Subcutaneous adipose tissue (tissue), 4 donors: ENCODE results near the gene RNF40. TPM values are rescaled to one million over a fixed set of nuclear protein-coding genes. Genes with fewer than 3 reads are reported as not detected.

Experiments used
- CTCF ChIP-seq: fragments of 450-650 bp; IDR thresholded peaks from one replicate; pipeline ENCODE4 v1.5.1; 2016; ENCODE audit warnings: low read depth, mild to moderate bottlenecking, control low read depth, antibody characterized with exemption, moderate library complexity
- total RNA-seq, 4 donors: library from RNA; depleted of rRNA; stranded (reverse); fragments of >200 nt; gene quantifications; one replicate each; pipeline ENCODE4 v1.1.0, GENCODE V29; 2016

The RNF40 gene
- total RNA-seq, result 10 to 100 TPM; 37.8 to 78.7 (median 54.2) TPM

DNA sequence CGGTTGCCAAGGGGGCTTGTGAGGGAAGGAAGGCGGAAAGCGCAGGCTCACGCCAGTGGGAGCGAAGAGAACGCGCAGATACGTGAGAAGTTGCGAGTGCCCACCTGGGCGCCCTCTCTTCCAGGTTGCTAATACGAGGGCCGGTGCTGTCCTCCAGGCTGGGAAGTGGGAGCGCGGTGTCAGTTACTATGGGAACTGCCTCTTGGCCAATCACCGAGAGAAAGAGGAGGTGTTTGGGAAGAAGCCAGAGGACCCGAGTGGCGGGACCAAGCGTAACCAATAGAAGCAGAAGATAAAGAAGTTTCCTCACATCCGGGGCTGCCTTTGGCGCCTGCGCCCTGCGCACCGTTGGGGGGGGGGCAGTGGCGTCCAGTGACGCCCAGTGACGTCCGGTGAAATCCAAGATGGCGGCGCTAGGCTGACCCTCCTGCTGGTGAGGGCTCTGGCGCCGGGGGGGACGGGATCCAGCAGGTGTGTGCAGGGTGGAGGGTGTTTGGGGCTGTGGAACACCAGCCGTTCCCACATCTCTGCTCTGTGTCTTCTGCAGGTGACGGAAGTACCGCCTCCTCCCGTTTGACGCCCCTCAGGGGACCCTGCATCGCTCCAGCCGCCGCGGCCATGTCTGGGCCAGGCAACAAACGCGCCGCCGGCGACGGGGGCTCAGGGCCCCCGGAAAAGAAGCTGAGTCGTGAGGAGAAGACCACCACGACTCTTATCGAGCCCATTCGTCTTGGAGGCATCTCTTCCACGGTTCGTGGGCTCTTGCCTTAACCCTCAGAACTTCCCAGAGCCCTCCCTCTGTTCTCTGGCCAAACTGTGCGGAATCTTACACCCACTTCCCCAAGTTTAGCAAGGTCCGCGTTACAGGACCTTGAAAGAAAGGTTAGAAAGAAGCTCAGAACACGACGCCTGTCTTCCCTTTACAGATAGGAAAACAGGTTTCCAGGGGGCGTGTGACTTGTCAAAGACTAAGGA is at the start of gene RNF40, which contains the start of gene CFAP119:
Gene RNF40, plus strand, starts transcription at position 395 of the 975 bp plus-strand sequence. Its CDS starts 224 bp downstream, at position 619.
Gene CFAP119, minus strand, starts transcription at position 135 of the 975 bp plus-strand sequence. CDS start 314 bp downstream, outside the sequence.
- TF ChIP-seq CTCF, result no peak

DNA sequence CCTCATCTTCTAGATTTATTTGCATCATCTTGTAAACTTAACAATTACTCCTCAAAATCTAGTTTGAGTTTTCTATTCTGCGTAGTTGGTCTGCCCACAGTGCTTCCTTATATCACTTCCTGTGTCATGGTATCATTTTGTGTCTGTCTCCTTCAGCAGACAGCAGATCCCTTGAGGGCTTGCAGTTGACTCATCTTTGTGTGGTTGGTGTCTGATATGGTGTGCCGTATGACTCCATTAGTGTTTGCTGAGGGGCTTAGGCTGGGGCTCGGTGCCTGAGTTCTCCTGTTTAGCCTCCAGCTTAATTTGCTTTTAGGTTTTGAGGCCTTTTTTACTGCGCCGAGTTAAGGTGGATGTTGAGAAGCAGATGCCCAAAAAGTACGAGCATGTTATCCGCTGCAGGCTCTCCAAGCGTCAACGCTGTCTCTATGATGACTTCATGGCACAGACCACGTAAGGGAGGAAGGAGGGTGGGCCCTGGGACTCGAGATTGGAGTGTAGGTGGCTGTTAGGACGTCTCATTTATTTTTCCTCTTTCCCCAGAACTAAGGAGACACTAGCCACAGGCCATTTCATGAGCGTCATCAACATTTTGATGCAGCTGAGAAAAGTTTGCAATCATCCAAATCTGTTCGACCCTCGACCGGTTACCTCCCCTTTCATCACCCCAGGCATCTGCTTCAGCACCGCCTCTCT is 46.2 kb upstream of the RNF40 start:
- no peak for TF ChIP-seq CTCF

DNA sequence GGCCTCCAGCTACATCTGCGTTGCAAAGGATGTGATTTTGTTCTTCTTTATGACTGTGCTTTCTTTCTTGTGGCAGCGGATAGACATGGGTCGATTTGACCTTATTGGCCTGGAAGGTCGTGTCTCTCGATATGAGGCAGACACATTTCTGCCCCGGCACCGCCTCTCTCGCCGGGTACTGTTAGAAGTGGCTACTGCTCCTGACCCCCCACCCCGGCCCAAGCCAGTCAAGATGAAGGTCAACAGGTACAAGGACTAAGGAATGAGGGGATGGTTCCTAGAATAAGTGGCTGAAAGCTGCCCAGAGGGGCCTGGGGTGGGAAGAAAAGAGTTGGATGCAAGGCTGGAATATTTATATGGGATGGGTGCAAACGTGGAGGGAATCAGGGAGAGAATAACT is 42.0 kb upstream of the RNF40 start:
- TF ChIP-seq CTCF, result no peak

GRCh38 chr16:30720694-30721093 is 41.4 kb upstream of the RNF40 start:
- TF ChIP-seq CTCF, result no peak

DNA sequence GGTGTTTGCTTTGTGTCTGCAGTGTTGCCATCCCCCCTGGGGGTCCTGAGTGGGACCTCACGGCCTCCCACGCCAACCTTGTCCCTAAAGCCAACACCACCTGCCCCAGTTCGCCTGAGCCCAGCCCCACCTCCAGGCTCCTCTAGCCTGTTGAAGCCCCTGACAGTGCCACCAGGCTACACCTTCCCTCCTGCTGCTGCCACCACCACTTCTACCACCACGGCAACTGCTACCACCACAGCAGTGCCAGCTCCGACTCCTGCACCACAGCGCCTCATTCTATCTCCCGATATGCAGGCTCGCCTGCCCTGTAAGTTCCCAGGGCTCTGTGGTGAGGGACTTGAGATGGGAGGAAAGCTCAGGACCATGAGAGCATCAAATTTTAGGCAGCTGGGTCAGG is 41.0 kb upstream of the RNF40 start:
- TF ChIP-seq CTCF, result no peak

DNA sequence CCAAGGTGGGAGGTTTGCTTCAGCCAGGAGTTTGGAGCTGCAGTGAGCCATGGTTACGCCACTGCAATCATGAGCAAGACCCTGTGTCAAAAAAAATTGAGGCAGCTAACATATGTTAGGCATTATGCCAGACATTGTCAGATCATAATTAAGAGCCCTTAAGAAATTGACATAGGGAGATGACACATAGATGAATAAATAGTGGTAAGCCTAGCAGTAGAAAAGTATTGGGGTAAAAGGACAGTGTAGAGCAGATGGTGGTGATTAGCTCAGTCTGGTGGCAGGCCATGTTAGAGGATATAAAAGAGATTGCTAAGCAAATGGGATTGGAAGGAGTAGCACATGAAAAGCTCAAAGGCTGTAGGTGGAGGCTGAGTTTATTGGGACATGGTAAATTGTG is 40.5 kb upstream of the RNF40 start:
- no peak for TF ChIP-seq CTCF

- TF ChIP-seq CTCF, result no peak
Measured at GRCh38 chr16:30722443-30722842, 39.7 kb upstream of the RNF40 start.
